ENCODE data around the gene PFDN1. TPM values are rescaled to one million over a fixed set of nuclear protein-coding genes. Genes with fewer than 3 reads are reported as not detected.

The PFDN1 gene
- total and polyA plus RNA-seq, 4 donors = 14.0 to 30.8 (median 20.7) TPM

GRCh38 chr5:140249536-140249935 is 53.4 kb downstream of the PFDN1 start (continued):
- TF ChIP-seq, protein P1, sequence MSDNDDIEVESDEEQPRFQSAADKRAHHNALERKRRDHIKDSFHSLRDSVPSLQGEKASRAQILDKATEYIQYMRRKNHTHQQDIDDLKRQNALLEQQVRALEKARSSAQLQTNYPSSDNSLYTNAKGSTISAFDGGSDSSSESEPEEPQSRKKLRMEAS (IDR thresholded peaks at IDR 0.05) = no peak
- no peak for TF ChIP-seq EGR1 (IDR thresholded peaks at IDR 0.05; ENCODE audit: low read depth in 2 of 2)
- TF ChIP-seq FOXA2 (IDR thresholded peaks at IDR 0.05) = no peak
- TF ChIP-seq ZBTB33 (IDR thresholded peaks at IDR 0.05) = no peak
- no peak for TF ChIP-seq SP1 (IDR thresholded peaks at IDR 0.05)
- TF ChIP-seq HNF4A (conservative IDR thresholded peaks at IDR 0.05) = no peak
- no peak for TF ChIP-seq FOXA1 (IDR thresholded peaks at IDR 0.05)
- no peak for TF ChIP-seq NR2F2 (IDR thresholded peaks at IDR 0.05)

- WGBS = 87% methylated on average over 3 of the region's 3 CpGs
- Histone ChIP-seq H3K9me3 (ENCODE audit: control insufficient read depth in 4 of 4, low read length in 3 of 4) (no peaks in the 10 kb centered on the region), H3K9ac (ENCODE audit: low read depth in 1 of 2, low read length in 2 of 2) (no peak overlapping the region), H3K4me1 (ENCODE audit: control insufficient read depth in 4 of 4, insufficient read depth in 4 of 4, low read length in 3 of 4) (peaks cover 0 to 6% (median 4%) of the 10 kb centered on the region in 4 donors), H3K4me3 (ENCODE audit: low read depth in 1 of 3, low read length in 3 of 3) (no peak overlapping the region), H3K27ac (ENCODE audit: low read depth in 1 of 2, low read length in 2 of 2) (no peak overlapping the region), H3K27me3 (ENCODE audit: control insufficient read depth in 4 of 4, insufficient read depth in 4 of 4, low read length in 3 of 4) (no peaks in the 10 kb centered on the region), H3K36me3 (ENCODE audit: control insufficient read depth in 4 of 4, insufficient read depth in 3 of 4, low read depth in 1 of 4, low read length in 3 of 4) (peaks cover 0 to 19% (median 5%) of the 10 kb centered on the region in 4 donors)
- DNase-seq (ENCODE audit: low spot score) = no peak
- no peak for TF ChIP-seq RAD21 (IDR thresholded peaks at IDR 0.05)
- no peak for TF ChIP-seq NR2F2 (IDR thresholded peaks at IDR 0.05)
- TF ChIP-seq ATF3 (IDR thresholded peaks at IDR 0.05) = no peak
- no peak for TF ChIP-seq YY1 (IDR thresholded peaks at IDR 0.05)
- TF ChIP-seq SP1 (IDR thresholded peaks at IDR 0.05) = no peak
- no peak for TF ChIP-seq GABPA (IDR thresholded peaks at IDR 0.05 in 1 of 2, conservative IDR thresholded peaks at IDR 0.05 in 1 of 2)
- TF ChIP-seq FOXA1 (IDR thresholded peaks at IDR 0.05) = no peak
- TF ChIP-seq REST (IDR thresholded peaks at IDR 0.05) = no peak
- no peak for TF ChIP-seq RXRA (IDR thresholded peaks at IDR 0.05)
- TF ChIP-seq, protein P1 (IDR thresholded peaks at IDR 0.05) = no peak
- no peak for TF ChIP-seq ZBTB33 (IDR thresholded peaks at IDR 0.05)
- no peak for TF ChIP-seq JUND (IDR thresholded peaks at IDR 0.05)
- TF ChIP-seq FOXA2 (IDR thresholded peaks at IDR 0.05) = no peak
- TF ChIP-seq TAF1 (conservative IDR thresholded peaks at IDR 0.05) = no peak
- no peak for TF ChIP-seq HNF4A (conservative IDR thresholded peaks at IDR 0.05)
- TF ChIP-seq, protein P2, sequence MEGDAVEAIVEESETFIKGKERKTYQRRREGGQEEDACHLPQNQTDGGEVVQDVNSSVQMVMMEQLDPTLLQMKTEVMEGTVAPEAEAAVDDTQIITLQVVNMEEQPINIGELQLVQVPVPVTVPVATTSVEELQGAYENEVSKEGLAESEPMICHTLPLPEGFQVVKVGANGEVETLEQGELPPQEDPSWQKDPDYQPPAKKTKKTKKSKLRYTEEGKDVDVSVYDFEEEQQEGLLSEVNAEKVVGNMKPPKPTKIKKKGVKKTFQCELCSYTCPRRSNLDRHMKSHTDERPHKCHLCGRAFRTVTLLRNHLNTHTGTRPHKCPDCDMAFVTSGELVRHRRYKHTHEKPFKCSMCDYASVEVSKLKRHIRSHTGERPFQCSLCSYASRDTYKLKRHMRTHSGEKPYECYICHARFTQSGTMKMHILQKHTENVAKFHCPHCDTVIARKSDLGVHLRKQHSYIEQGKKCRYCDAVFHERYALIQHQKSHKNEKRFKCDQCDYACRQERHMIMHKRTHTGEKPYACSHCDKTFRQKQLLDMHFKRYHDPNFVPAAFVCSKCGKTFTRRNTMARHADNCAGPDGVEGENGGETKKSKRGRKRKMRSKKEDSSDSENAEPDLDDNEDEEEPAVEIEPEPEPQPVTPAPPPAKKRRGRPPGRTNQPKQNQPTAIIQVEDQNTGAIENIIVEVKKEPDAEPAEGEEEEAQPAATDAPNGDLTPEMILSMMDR (IDR thresholded peaks at IDR 0.05; ENCODE audit: low read depth, low read length, missing input control) = no peak
- TF ChIP-seq EGR1 (IDR thresholded peaks at IDR 0.05; ENCODE audit: low read depth in 2 of 2) = no peak
- no peak for TF ChIP-seq HNF4G (IDR thresholded peaks at IDR 0.05)
Observed at GRCh38 chr5:140248414-140248813, 54.5 kb downstream of the PFDN1 start.
